Endothelial cell of umbilical vein (primary cell): ENCODE data around the gene FOXRED1. TPM values are rescaled to one million over a fixed set of nuclear protein-coding genes. Genes with fewer than 3 reads are reported as not detected.

Source experiments
- BruUV-seq: library from RNA; stranded (reverse); fragments of 400-500 nt; replicated peaks from 2 replicates; lab custom pipeline; 2021; lab: Mats Ljungman, UMichigan
- CTCF ChIA-PET: fragments of 300-600, 350-600 bp; sonication (Branson Sonifier 250); formaldehyde crosslinking; loops from one replicate; lab custom pipeline; 2021; ENCODE audit warnings: antibody characterized with exemption, inconsistent platforms; lab: Charles Lee
- POLR2A ChIA-PET: fragments of 300-600, 350-600 bp; sonication (Branson Sonifier 250); formaldehyde crosslinking; loops from one replicate; lab custom pipeline; 2021; ENCODE audit warnings: antibody characterized with exemption, inconsistent platforms; lab: Charles Lee
- DNase-seq: peaks from one replicate; pipeline ENCODE4 v3.0.0-alpha.2; 2011; ENCODE audit warnings: low read depth, low spot score
- FAIRE-seq: peaks from 2 replicates; lab custom pipeline; 2011; peaks lifted over from hg19 to GRCh38; lab: Jason Lieb, UNC
- H2AFZ ChIP-seq: 2 replicates; pipeline ENCODE4 v1.6.0; 2012; ENCODE audit warnings: low read depth, low read length, control low read depth, inconsistent platforms
- H3K27ac ChIP-seq: 2 replicates; pipeline ENCODE4 v1.5.1; 2011; ENCODE audit warnings: low read depth, mild to moderate bottlenecking, control low read depth, low read length, moderate library complexity; ENCODE audit not compliant: insufficient read depth
- H3K27me3 ChIP-seq, 2 experiments: 2 replicates each; pipeline versions ENCODE4 v1.6.0 to v1.6.1; 2011; ENCODE audit warnings: low read length in 2 of 2, mixed read lengths in 1 of 2; ENCODE audit not compliant: control insufficient read depth in 2 of 2, insufficient read depth in 2 of 2
- H3K36me3 ChIP-seq, 2 experiments: 2 replicates in 1 of 2; 3 replicates in 1 of 2; pipeline ENCODE4 v1.5.1; 2011; ENCODE audit warnings: low read length in 2 of 2, mild to moderate bottlenecking in 1 of 2, moderate library complexity in 1 of 2; ENCODE audit not compliant: control insufficient read depth in 2 of 2, insufficient read depth in 2 of 2; ENCODE audit errors: extremely low read depth in 1 of 2
- H3K4me1 ChIP-seq: 3 replicates; pipeline ENCODE4 v1.5.1; 2011; ENCODE audit warnings: mild to moderate bottlenecking, low read length; ENCODE audit not compliant: control insufficient read depth, insufficient read depth; ENCODE audit errors: extremely low read depth
- H3K4me2 ChIP-seq: 2 replicates; pipeline ENCODE4 v1.6.1; 2011; ENCODE audit warnings: low read length, control low read depth, mixed read lengths; ENCODE audit not compliant: insufficient read depth
- H3K4me3 ChIP-seq, 3 experiments: fragments of 200-600 bp in 1 of 3; sonication (generic), shearing (Covaris generic) in 1 of 3; replicated peaks in 1 of 3; 2 replicates each; pipeline ENCODE4 v1.5.1; 2011 to 2016; ENCODE audit warnings: control low read depth in 3 of 3, low read length in 3 of 3, mild to moderate bottlenecking in 2 of 3, inconsistent platforms in 1 of 3, low read depth in 1 of 3, moderate library complexity in 1 of 3; ENCODE audit not compliant: insufficient read depth in 1 of 3
- H3K79me2 ChIP-seq: 2 replicates; pipeline ENCODE4 v1.6.0; 2012; ENCODE audit warnings: low read length, inconsistent platforms; ENCODE audit not compliant: control insufficient read depth, insufficient read depth
- H3K9ac ChIP-seq: replicated peaks from 2 replicates; pipeline ENCODE3; 2011; ENCODE audit warnings: low read length, control low read depth; ENCODE audit not compliant: insufficient read depth; ENCODE audit errors: extremely low read depth
- H3K9me1 ChIP-seq: replicated peaks from 3 replicates; pipeline ENCODE4 v1.6.0; 2011; ENCODE audit warnings: mild to moderate bottlenecking, low read length; ENCODE audit not compliant: control insufficient read depth, insufficient read depth; ENCODE audit errors: extremely low read depth
- H3K9me3 ChIP-seq: replicated peaks from 2 replicates; pipeline ENCODE4 v1.5.1; 2012; ENCODE audit warnings: low read length, inconsistent platforms; ENCODE audit not compliant: control insufficient read depth, insufficient read depth
- H4K20me1 ChIP-seq: replicated peaks from 2 replicates; pipeline ENCODE3; 2011; ENCODE audit warnings: mild to moderate bottlenecking, low read length; ENCODE audit not compliant: control insufficient read depth, insufficient read depth; ENCODE audit errors: extremely low read depth
- EZH2 ChIP-seq: IDR thresholded peaks from 2 replicates; pipeline ENCODE4 v1.6.1; 2012; ENCODE audit warnings: borderline replicate concordance, low read depth, mild to moderate bottlenecking, moderate library complexity, low read length, inconsistent platforms; ENCODE audit not compliant: severe bottlenecking
- FOS ChIP-seq: IDR thresholded peaks from 2 replicates; pipeline ENCODE4 v1.6.1; 2011; ENCODE audit warnings: mild to moderate bottlenecking, low read length, moderate library complexity, borderline replicate concordance; ENCODE audit not compliant: insufficient read depth
- GATA2 ChIP-seq: IDR thresholded peaks from 2 replicates; pipeline ENCODE4 v1.7.0; 2011; ENCODE audit warnings: low read depth, mild to moderate bottlenecking, moderate library complexity, mixed read lengths, low read length; ENCODE audit not compliant: insufficient read length, insufficient read depth
- JUN ChIP-seq: IDR thresholded peaks from 2 replicates; pipeline ENCODE4 v1.6.1; 2011; ENCODE audit warnings: borderline replicate concordance, low read depth; ENCODE audit not compliant: insufficient read length, insufficient read depth
- MAX ChIP-seq: IDR thresholded peaks from 2 replicates; pipeline ENCODE4 v1.6.1; 2011; ENCODE audit not compliant: insufficient read depth, insufficient read length
- MYC ChIP-seq: IDR thresholded peaks from one replicate; pipeline ENCODE4 v1.6.1; 2011; ENCODE audit warnings: mild to moderate bottlenecking, low read depth, low read length
- POLR2A ChIP-seq: IDR thresholded peaks from 2 replicates; pipeline ENCODE4 v1.6.1; 2012; ENCODE audit warnings: low read depth, mild to moderate bottlenecking, control low read depth, low read length
- POLR2AphosphoS5 ChIP-seq: IDR thresholded peaks from 2 replicates; pipeline ENCODE4 v1.6.1; 2012; ENCODE audit warnings: low read depth, mild to moderate bottlenecking, control low read depth, low read length, moderate library complexity; ENCODE audit not compliant: insufficient read depth
- dilution Hi-C: fragments of 300-500 bp; cut with MboI; formaldehyde crosslinking; loops from one replicate; pipeline ENCODE4 v1.15.0; 2019; ENCODE audit warnings: low sequenced_read_pairs; ENCODE audit not compliant: extremely low pct_ligation_motif_present
- intact Hi-C: fragments of 100-400 bp; cut with micrococcal nuclease; formaldehyde crosslinking; loops from one replicate; pipeline ENCODE4 v1.10.0; 2022
- polyA plus RNA-seq, 4 experiments: library from polyadenylated mRNA; depleted of rRNA in 3 of 4; stranded (reverse) in 3 of 4; unstranded in 1 of 4; fragments of >200 nt; gene quantifications; 2 replicates each; pipeline versions ENCODE4 v1.2.1 to v1.2.3, GENCODE V29; 2011 to 2012; ENCODE audit warnings: missing spikeins in 1 of 4
- total RNA-seq: library from RNA; stranded (reverse); gene quantifications from 2 replicates; pipeline ENCODE4 v1.2.3, GENCODE V29; 2021
- TF ChIP-seq, protein P1 (sequence below), 2 donors: IDR thresholded peaks; 1 replicate in 1 of 2; 2 replicates in 1 of 2; pipeline ENCODE4 v1.5.1; 2011; ENCODE audit warnings: low read length in 2 of 2, mild to moderate bottlenecking in 2 of 2, moderate library complexity in 2 of 2, control low read depth in 1 of 2, inconsistent platforms in 1 of 2, low read depth in 1 of 2; ENCODE audit not compliant: insufficient read depth in 1 of 2; ENCODE audit errors: extremely low read depth in 1 of 2

The FOXRED1 gene
- total and polyA plus RNA-seq, 2 donors (not counting 3 experiments of a cell fraction or from before 2014, with no cell fraction given) = 32.4 to 33.5 TPM

GRCh38 chr11:126277322-126277721 is 8.4 kb downstream of the FOXRED1 start:
- H3K27ac ChIP-seq = no peak overlapping the region
- dilution Hi-C loops (no loop called here), intact Hi-C loops (no loop called here)
- FAIRE-seq (no peak), DNase-seq (no peak)
- H3K9ac ChIP-seq = no peak overlapping the region
- no peak overlapping the region for H3K4me2 ChIP-seq
- no peaks in the 10 kb centered on the region for H3K79me2 ChIP-seq
- H3K27me3 ChIP-seq = no peaks in the 10 kb centered on the region
- ChIA-PET POLR2A (no interaction called here), CTCF (no interaction called here)
- no TSS peak for BruUV-seq
- H3K9me1 ChIP-seq = no peaks in the 10 kb centered on the region
- no peaks in the 10 kb centered on the region for H3K9me3 ChIP-seq
- H2AFZ ChIP-seq = no peak overlapping the region
- H3K4me3 ChIP-seq = no peak overlapping the region
- peaks cover 3 to 16% of the 10 kb centered on the region in 2 experiments for H3K36me3 ChIP-seq
- peaks cover 4% of the 10 kb centered on the region for H3K4me1 ChIP-seq
- TF ChIP-seq FOS = no peak
- no peak for TF ChIP-seq JUN
- TF ChIP-seq, protein P1, sequence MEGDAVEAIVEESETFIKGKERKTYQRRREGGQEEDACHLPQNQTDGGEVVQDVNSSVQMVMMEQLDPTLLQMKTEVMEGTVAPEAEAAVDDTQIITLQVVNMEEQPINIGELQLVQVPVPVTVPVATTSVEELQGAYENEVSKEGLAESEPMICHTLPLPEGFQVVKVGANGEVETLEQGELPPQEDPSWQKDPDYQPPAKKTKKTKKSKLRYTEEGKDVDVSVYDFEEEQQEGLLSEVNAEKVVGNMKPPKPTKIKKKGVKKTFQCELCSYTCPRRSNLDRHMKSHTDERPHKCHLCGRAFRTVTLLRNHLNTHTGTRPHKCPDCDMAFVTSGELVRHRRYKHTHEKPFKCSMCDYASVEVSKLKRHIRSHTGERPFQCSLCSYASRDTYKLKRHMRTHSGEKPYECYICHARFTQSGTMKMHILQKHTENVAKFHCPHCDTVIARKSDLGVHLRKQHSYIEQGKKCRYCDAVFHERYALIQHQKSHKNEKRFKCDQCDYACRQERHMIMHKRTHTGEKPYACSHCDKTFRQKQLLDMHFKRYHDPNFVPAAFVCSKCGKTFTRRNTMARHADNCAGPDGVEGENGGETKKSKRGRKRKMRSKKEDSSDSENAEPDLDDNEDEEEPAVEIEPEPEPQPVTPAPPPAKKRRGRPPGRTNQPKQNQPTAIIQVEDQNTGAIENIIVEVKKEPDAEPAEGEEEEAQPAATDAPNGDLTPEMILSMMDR (IDR thresholded peaks at IDR 0.05; ENCODE audit: extremely low read depth in 1 of 2, insufficient read depth in 1 of 2, low read depth in 1 of 2, low read length in 2 of 2) = no peak
- no peak for TF ChIP-seq MAX
- no peak for TF ChIP-seq MYC
- TF ChIP-seq POLR2AphosphoS5 = no peak
- TF ChIP-seq GATA2 = no peak
- TF ChIP-seq EZH2 = no peak
- no peak for TF ChIP-seq POLR2A
- H4K20me1 ChIP-seq = no peaks in the 10 kb centered on the region
